ENCODE results near the gene TMEM255B.

TMEM255B gene

DNA sequence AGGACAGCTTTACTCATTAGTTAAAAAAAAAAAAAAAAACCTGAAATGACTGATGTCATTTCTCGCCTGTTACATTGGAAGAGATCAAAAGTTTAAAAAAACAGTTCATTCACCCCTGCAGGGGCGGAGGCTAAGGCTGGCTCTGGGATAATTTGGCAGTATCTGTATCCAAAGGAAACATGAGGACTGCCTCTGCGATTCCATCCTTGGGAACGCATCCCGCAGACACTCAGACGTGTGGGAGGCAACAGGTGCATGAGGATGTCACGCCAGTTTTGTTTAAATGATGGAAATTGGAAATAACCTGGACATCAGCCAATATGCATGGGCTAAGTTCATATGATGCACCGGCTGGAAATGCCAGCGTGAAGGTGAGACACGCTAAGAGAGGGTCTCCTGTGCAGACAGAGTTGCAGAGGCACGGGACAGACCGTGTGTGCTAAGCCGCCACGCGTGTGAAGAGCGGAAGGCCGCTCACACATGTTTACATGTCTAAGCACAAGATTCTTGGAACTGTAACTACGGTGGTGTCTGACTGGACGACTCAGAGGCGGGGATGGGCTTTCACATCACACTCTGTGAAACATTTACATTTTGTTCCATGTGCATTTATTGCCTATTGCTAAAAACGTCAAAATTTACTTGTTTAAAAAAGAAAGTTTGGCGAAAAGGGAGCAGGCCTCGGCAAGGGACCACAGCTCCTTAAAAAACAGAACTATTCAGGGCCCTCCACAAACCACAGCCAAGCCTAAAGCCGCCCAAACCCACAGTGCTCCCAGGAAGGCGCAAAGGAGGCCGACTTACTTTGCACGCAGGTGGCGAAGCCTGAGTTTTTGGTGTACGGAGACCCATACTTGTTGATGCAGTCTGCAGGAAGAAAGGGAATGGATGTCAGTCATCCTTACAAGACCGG lies 87.0 kb downstream of the TMEM255B start:
- no peaks in the 10 kb centered on the region for H3K36me3 Mint-ChIP-seq (ENCODE audit: low read depth)
- ATAC-seq: peak; percentile 29
- peaks cover 3% of the 10 kb centered on the region for H3K27me3 Mint-ChIP-seq
- no peak overlapping the region for H3K27ac Mint-ChIP-seq
- H3K4me1 Mint-ChIP-seq: peaks cover 27% of the 10 kb centered on the region
- H3K4me3 Mint-ChIP-seq: no peak overlapping the region
- DNase-seq: no peak
- no peaks in the 10 kb centered on the region for H3K9me3 Mint-ChIP-seq

DNA sequence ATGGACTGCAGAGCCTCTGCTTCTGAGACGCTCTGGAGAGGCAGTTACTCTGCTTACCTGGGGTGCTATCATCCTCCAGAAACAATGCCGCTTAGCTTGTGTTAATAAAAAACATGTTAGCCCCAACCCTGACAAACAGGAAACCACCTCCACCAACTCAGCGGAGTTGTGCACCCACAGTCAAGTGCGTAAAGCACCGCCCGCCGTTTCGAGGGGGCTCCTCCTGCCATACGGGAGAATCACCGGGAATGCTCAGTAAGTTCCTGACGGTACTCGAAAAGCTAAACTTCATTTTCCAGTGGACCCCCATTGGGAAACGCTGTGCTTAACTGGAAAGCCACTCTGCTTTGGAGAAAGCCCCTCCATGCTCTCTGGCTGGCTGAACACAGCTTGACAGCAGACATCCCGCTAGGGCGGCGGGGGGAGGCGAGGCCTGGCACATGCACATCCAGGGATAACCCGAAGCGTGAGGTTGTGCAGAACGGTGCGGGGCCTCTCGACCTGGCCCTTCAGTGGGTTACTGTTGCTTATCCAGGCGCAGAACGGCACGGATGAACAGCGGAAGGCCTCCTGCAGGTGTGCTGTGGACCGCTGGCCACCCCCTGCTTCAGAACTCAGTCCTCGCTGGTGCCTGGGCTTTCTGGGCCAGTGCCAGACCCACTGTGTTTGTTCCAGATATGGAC lies 87.8 kb downstream of the TMEM255B start:
- Mint-ChIP-seq H3K27me3 (peaks cover 3% of the 10 kb centered on the region), H3K36me3 (ENCODE audit: low read depth) (no peaks in the 10 kb centered on the region), H3K27ac (no peak overlapping the region), H3K4me1 (peaks cover 25% of the 10 kb centered on the region), H3K9me3 (no peaks in the 10 kb centered on the region), H3K4me3 (no peak overlapping the region)
- no peak for DNase-seq
- no peak for ATAC-seq

DNA sequence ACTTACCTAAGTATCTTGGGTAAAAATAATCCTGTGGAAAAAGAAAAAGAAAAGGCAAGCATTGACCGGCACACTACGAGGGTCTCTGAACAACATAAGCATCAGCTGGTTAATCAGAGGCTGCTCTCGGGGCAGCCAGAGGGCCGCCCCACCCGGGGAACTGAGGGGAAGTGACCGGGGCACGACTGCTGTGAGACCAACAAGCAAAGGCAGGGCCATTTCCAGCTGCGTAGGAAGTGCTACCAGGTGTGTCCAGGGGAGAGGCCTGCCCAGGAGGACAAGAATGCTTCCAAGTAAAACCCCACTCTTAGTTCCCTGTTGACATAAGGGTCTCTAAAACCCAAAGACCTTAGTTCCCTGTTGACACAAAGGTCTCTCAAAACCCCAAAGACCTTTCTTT lies 89.0 kb downstream of the TMEM255B start:
- no peak overlapping the region for H3K27ac Mint-ChIP-seq
- no peaks in the 10 kb centered on the region for H3K9me3 Mint-ChIP-seq
- H3K27me3 Mint-ChIP-seq: no peaks in the 10 kb centered on the region
- no peaks in the 10 kb centered on the region for H3K36me3 Mint-ChIP-seq (ENCODE audit: low read depth)
- no peak for DNase-seq
- no peak overlapping the region for H3K4me3 Mint-ChIP-seq
- peaks cover 23% of the 10 kb centered on the region for H3K4me1 Mint-ChIP-seq
- ATAC-seq: no peak

DNA sequence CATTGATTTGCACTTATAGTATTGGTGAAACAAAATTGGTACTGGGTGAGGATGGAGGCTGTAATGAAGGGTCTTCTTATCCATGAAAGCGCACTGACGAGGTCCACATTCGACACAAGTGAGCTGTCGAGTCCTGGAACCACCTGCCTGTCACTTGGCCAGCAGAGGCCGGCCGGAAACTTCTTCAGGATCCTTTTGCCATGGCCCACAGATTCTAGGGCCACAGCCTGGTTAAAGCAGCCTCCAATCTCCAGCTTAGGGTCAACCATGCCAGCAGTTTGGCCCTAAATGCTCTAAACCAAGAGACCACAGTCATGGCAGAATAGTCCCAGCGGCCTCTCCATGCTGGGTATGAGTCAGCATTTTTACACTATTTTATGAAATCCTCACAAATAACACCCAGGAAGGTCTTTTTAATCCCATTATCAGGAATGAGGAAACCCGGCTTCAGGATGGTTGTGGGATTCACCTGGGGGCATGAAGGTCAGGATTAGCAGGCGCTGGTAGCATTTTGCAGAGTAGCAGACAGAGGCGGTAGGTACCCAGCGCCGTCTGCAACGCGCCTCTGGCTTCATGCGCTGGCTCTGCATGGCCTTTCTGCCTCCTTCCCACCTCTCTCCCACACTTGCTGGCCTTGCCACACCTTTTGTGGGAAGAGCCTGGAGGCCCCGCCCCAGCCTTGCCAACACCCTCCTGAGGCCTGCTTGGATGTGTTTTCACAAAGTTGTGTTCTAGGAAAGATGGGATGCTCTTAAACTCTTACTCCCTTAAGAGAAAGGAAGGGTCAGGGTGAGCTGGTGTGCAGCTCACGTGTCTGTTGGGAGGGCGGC lies 89.6 kb downstream of the TMEM255B start:
- Mint-ChIP-seq H3K9me3 (no peaks in the 10 kb centered on the region), H3K4me3 (no peak overlapping the region), H3K4me1 (peaks cover 25% of the 10 kb centered on the region), H3K27ac (no peak overlapping the region), H3K36me3 (ENCODE audit: low read depth) (no peaks in the 10 kb centered on the region), H3K27me3 (peaks cover 4% of the 10 kb centered on the region)
- DNase-seq (no peak), ATAC-seq (no peak)

DNA sequence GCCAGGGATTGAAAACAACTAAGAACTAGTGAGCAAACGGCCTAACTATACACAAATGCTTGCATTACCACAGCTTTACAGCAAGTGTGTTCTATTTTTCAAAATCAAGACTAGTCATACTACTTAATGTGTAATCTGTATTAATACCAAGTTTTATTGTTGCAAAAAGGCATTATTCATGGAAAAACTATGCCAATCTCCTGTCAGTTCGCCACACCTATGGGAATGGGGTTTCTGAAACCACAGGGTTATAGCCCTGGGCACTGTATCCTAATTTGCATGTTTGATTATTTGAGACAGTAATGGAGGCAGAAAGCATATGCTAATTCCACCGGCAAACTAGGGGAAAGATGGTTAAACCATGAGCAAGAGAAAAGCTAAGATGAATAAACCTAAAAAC lies 90.5 kb downstream of the TMEM255B start:
- H3K36me3 Mint-ChIP-seq (ENCODE audit: low read depth): no peaks in the 10 kb centered on the region
- no peaks in the 10 kb centered on the region for H3K9me3 Mint-ChIP-seq
- H3K4me3 Mint-ChIP-seq: no peak overlapping the region
- H3K27ac Mint-ChIP-seq: no peak overlapping the region
- H3K4me1 Mint-ChIP-seq: peaks cover 28% of the 10 kb centered on the region
- no peak for ATAC-seq
- H3K27me3 Mint-ChIP-seq: peaks cover 8% of the 10 kb centered on the region
- DNase-seq: no peak

DNA sequence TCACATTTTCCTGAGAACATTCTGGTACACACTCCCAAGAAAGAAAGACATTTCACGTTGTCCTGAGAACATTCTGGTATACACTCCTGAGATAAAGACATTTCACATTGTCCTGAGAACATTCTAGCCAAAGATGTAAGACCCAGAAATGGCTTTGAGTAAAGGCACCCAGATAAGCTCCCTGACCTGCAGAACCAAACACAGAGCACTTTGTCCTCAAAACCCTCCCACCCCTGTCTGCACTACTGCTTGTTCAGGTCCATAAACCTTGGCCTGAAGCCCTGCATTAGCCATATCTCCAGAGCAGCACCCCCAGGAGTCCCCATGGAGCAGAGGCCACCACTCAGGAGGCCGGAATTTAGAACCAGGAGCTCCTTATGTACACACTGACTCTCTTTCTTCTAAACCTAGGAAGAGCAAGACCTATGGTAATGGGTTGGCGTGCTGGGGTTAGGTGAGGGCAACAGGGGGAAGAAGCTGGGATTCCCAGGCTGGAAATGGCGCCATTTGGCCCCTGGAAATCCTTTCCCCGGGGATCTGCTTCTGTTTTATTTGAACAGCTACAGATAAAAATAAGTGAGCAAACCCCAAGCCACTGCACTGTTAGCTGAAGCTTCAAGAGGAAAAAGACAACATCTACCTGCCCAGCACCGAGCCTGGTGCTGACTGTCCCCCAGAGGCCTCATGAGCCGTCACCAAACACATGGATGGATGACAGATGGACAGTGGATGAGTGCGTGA lies 91.1 kb downstream of the TMEM255B start:
- DNase-seq: no peak
- no peaks in the 10 kb centered on the region for H3K36me3 Mint-ChIP-seq (ENCODE audit: low read depth)
- peaks cover 8% of the 10 kb centered on the region for H3K27me3 Mint-ChIP-seq
- H3K9me3 Mint-ChIP-seq: no peaks in the 10 kb centered on the region
- no peak for ATAC-seq
- no peak overlapping the region for H3K4me3 Mint-ChIP-seq
- H3K27ac Mint-ChIP-seq: no peak overlapping the region
- peaks cover 28% of the 10 kb centered on the region for H3K4me1 Mint-ChIP-seq

DNA sequence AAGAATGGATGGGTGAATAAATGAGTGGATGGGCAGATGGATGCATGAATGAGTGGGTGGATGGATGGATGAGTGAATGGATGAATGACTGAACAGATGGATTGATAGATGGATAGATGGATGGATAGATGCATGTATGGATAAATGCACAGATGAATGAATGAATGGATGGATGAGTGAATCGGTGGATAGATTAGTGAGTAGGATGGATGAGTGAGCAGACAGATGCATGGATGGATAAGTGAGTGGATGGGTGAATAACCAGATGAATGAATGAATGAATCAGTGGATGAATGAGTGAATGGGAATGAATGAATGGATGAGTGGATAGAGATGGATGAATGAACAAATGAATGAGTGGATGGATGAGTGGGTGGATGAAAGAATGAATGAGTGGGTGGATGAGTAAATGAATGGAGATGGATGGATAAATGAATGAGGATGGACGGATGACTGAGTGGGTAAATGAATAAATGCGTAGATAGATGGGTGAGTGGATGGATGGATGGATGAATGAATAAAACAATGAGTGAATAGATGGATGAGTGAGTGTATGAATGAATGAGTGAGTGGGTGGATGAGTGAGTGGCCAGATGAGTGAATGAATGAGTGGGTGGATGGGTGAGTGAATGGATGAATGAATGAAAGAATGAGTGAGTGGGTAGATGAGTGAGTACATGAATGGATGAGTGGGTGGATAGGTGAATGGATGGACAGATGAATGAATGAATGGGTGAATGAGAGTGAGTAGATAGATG lies 91.9 kb downstream of the TMEM255B start:
- Mint-ChIP-seq H3K4me3 (no peak overlapping the region), H3K27me3 (peaks cover 8% of the 10 kb centered on the region), H3K36me3 (ENCODE audit: low read depth) (no peaks in the 10 kb centered on the region), H3K27ac (no peak overlapping the region), H3K9me3 (no peaks in the 10 kb centered on the region), H3K4me1 (peaks cover 21% of the 10 kb centered on the region)
- ATAC-seq (no peak), DNase-seq (no peak)

DNA sequence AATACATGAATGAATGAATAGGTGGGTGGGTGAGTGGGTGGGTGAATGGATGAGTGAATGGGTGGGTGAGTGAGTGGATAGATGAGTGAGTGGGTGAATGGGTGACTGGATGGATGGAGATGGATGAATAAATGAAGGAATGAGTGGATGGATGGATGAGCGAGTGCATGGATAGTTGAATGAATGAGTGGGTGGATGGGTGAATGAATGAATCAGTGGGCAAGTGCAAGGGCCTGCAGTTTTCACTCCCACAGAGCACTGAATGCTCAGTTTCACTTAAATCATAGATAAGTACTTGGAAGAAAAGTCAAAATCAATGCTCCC lies 92.4 kb downstream of the TMEM255B start:
- no peaks in the 10 kb centered on the region for H3K9me3 Mint-ChIP-seq
- H3K4me1 Mint-ChIP-seq: peaks cover 15% of the 10 kb centered on the region
- DNase-seq: no peak
- ATAC-seq: no peak
- H3K36me3 Mint-ChIP-seq (ENCODE audit: low read depth): no peaks in the 10 kb centered on the region
- H3K27me3 Mint-ChIP-seq: peaks cover 8% of the 10 kb centered on the region
- H3K27ac Mint-ChIP-seq: no peak overlapping the region
- H3K4me3 Mint-ChIP-seq: no peak overlapping the region

DNA sequence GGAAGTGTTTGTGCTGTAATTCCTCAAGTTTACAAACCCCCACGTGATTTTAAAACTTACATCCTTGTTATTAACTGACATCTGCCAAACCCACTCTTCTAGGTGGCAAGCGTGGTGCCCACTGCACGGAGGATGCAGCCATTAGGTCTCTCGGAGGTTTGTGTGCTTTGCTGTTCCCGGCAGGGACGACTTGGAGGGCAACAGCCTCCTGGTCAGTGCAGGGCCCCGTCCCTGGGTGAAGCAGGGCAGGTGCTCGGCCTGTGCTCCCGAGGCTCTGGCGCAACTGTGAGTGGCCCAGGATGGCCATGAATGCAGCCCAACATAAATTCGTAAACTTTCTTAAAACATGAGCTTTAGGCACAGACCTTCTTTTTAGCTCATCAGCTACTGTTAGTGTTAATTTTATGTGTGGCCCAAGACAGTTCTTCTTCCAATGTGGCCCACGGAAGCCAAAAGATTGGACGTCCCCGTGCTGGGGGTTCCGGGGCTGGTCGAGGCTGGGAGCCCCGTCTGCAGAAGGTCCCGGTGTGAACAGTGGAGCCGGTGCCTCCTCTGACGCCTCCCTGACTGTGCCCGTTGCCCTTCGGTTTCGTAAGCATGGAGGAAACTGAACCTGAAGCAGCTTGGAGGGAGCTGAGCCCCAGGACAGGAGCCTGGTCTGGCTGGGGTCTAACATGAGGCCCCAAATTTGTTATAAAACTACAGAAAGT lies 93.0 kb downstream of the TMEM255B start:
- H3K9me3 Mint-ChIP-seq: no peaks in the 10 kb centered on the region
- H3K27me3 Mint-ChIP-seq: peaks cover 8% of the 10 kb centered on the region

DNA sequence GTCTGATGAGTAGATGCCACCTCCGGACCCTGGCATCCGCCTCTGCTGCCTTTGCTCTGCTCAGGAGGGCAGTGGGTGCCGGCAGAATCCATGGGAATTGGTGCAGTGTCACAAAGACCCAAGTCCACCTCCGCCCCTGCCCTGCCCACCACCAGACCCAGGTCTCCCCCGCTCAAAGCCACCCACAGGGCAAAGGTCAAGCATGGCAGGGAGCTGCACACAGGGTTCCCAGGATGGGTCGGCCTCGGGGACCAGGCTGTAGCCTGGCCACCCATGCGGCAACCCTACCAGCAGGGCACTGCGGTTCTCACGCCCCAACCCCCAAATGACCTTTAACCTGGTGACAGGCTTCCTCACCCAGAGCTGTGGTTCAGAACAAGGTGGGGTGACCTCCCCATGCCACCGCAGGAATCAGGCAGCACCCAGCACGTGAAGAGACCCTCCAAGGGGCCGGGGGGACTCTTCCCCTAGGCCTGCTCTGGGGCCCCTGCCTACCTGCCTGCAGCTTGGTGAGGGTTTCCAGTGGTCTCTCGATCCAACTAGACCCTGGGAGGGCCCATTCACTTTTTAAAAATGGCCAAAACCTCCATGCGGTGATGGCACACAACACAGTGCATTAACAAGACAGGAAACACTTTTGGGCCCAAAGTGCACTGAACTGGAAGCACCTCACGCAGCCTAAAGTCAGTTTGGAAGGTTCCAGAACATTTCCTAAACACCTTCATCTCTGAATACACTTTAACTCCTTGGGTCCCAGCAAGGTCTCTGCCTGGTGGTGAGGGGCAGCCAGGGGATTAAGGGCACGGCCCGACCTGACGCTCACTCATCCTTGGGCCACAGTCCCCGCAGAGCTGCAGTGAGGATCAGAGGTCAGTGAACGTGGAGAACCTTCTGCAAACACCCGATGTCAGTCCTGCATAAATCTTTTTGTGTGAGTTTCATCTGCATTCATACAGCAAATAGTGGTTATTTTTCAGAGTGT lies 93.8 kb downstream of the TMEM255B start:
- Mint-ChIP-seq H3K4me1 (peaks cover 12% of the 10 kb centered on the region), H3K27ac (no peak overlapping the region), H3K9me3 (no peaks in the 10 kb centered on the region), H3K36me3 (ENCODE audit: low read depth) (no peaks in the 10 kb centered on the region), H3K4me3 (no peak overlapping the region), H3K27me3 (peaks cover 8% of the 10 kb centered on the region)
- no peak for DNase-seq
- ATAC-seq: no peak

More for the DNA sequence above, 93.0 kb downstream of the TMEM255B start:
- H3K4me1 Mint-ChIP-seq: peaks cover 12% of the 10 kb centered on the region
- no peaks in the 10 kb centered on the region for H3K36me3 Mint-ChIP-seq (ENCODE audit: low read depth)
- H3K4me3 Mint-ChIP-seq: no peak overlapping the region
- DNase-seq (no peak), ATAC-seq (no peak)
- H3K27ac Mint-ChIP-seq: no peak overlapping the region

DNA sequence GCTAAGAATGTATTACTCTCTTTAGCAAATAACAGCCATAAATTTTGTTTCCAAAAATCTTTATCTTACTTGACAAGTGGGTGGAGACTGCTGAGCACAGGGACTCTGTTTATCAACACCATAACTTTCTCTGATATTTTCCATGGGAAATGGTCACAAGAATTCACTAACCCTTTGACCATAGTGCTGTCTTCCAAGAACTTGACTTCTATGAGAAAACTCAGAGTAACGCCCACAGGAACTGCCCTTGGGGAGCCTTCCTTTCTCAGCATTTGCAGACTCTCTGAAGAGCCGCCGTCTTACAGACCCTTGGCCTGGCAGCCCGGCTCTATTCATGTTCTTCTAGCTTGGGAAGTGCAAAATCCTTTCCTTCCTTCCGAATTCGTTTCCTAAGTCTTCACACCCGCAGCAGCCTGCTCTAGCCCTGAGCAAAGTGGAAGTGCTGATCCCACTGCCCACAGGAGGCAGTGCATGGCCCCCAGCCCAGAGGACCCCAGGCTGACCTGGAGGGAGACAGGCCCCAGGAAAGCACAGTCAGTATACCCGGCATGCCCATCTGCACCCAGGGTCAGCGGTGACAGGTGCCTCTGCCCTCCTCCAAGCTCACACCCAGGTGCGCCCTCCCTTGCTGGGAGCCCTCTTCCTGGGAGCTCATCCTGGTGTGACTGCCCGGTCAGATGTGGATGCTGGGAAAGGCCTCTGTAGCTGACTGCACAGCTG lies 94.7 kb downstream of the TMEM255B start:
- no peak for ATAC-seq
- no peaks in the 10 kb centered on the region for H3K36me3 Mint-ChIP-seq (ENCODE audit: low read depth)
- DNase-seq: no peak
- peaks cover 3% of the 10 kb centered on the region for H3K9me3 Mint-ChIP-seq
- peaks cover 8% of the 10 kb centered on the region for H3K27me3 Mint-ChIP-seq
- peaks cover 12% of the 10 kb centered on the region for H3K4me1 Mint-ChIP-seq
- H3K4me3 Mint-ChIP-seq: no peak overlapping the region
- H3K27ac Mint-ChIP-seq: no peak overlapping the region

Measured in activated naive CD8-positive, alpha-beta T cell treated with anti-CD3 and anti-CD28 coated beads, Interleukin-2, amount 50 U/mL, for 24 hours (primary cell).